ENCODE data around the gene POLG. TPM values are rescaled to one million over a fixed set of nuclear protein-coding genes. Genes with fewer than 3 reads are reported as not detected.

POLG gene
- polyA plus RNA-seq, 1 of the 3 experiments (the other 2 are of a cell fraction), result 24.9 TPM

DNA sequence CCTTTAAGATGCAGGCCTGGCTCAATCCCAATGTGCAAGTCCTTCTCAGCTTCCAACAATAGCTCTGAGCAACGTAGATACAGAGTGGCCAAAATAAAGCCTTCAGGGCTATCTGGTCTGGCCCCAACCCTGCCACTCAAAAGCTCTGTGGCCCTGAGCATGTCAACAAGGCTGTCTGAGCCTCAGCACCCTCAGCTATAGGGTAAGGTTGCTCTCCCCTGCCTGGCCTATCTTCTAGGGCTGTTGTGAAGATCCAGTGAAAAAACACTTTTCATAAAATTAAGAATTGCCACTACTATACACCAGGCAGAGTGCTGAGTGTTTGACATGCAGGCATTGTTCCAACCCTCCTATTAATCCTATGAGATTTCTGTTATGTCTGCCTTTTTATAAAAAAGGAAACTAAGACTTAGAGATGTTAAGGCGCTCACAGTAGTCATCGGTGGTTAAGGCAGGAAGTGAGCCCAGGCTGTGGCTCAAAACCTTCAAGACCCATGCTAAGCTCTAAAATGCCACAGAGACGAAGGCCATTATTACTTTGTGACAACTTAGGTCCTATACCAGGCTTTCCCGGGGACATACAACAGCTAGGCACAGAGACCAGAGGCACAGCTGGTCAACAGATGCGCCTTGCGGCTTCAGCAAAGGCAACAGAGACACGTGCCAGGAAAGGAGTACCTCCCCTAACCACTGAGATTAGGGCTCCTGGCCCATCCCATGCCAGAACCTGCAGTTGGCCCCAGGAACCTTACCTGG lies 5.1 kb downstream of the POLG start:
- POLR2A ChIA-PET, result no interaction called here
- H3K4me3 ChIP-seq (ENCODE audit: low read depth in 2 of 2, low read length in 1 of 2), result no peak overlapping the region
- H3K9me3 ChIP-seq, result no peaks in the 10 kb centered on the region
- no peak overlapping the region for H2AFZ ChIP-seq (ENCODE audit: low read depth)
- H3K4me2 ChIP-seq, result no peak overlapping the region
- H3K36me3 ChIP-seq (replicated peaks in 1 of 2; ENCODE audit: control insufficient read depth in 1 of 2, insufficient read depth in 2 of 2, low read length in 1 of 2), result peaks cover 59 to 84% of the 10 kb centered on the region in 2 experiments
- no peaks in the 10 kb centered on the region for H3F3A ChIP-seq (replicated peaks; ENCODE audit: insufficient read depth)
- 83% methylated on average over 6 of the region's 8 CpGs for WGBS (ENCODE audit: low lambda C conversion rate)
- DNase-seq, result no peak
- no peaks in the 10 kb centered on the region for H3K27me3 ChIP-seq (ENCODE audit: insufficient read depth)
- no peaks in the 10 kb centered on the region for H3K9me2 ChIP-seq
- peaks cover 18 to 44% of the 10 kb centered on the region in 2 experiments for H3K4me1 ChIP-seq (ENCODE audit: control insufficient read depth in 1 of 2, insufficient read depth in 2 of 2, low read depth in 1 of 2, low read length in 1 of 2)
- H3K79me2 ChIP-seq (ENCODE audit: insufficient read depth), result peaks cover 61% of the 10 kb centered on the region
- peaks cover 56% of the 10 kb centered on the region for H4K20me1 ChIP-seq (ENCODE audit: insufficient read depth)
- peak overlapping the region in 1 of 2 experiments; percentile 11; a peak in 1 of 4 replicates for H3K27ac ChIP-seq (ENCODE audit: low read depth in 2 of 2, low read length in 1 of 2)
- H3K9ac ChIP-seq, result no peak overlapping the region
- TF ChIP-seq EZH2phosphoT487 (IDR thresholded peaks at IDR 0.05; ENCODE audit: borderline replicate concordance, low read depth), result no peak
- no peak for TF ChIP-seq SIN3A (IDR thresholded peaks at IDR 0.05; ENCODE audit: borderline replicate concordance, low read depth, low read length)
- no peak for TF ChIP-seq ELF1 (IDR thresholded peaks at IDR 0.05)
- no peak for TF ChIP-seq GABPA (IDR thresholded peaks at IDR 0.05; ENCODE audit: low read depth)
- TF ChIP-seq TCF12 (IDR thresholded peaks at IDR 0.05), result no peak
- TF ChIP-seq, protein P1, sequence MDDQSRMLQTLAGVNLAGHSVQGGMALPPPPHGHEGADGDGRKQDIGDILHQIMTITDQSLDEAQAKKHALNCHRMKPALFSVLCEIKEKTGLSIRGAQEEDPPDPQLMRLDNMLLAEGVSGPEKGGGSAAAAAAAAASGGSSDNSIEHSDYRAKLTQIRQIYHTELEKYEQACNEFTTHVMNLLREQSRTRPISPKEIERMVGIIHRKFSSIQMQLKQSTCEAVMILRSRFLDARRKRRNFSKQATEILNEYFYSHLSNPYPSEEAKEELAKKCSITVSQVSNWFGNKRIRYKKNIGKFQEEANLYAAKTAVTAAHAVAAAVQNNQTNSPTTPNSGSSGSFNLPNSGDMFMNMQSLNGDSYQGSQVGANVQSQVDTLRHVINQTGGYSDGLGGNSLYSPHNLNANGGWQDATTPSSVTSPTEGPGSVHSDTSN (IDR thresholded peaks at IDR 0.05), result no peak
- TF ChIP-seq MAX (IDR thresholded peaks at IDR 0.05; ENCODE audit: low read depth), result no peak
- TF ChIP-seq SMC3 (IDR thresholded peaks at IDR 0.05; ENCODE audit: low read depth, low read length), result no peak
- TF ChIP-seq, protein P2, sequence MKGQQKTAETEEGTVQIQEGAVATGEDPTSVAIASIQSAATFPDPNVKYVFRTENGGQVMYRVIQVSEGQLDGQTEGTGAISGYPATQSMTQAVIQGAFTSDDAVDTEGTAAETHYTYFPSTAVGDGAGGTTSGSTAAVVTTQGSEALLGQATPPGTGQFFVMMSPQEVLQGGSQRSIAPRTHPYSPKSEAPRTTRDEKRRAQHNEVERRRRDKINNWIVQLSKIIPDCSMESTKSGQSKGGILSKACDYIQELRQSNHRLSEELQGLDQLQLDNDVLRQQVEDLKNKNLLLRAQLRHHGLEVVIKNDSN (IDR thresholded peaks at IDR 0.05; ENCODE audit: borderline replicate concordance, low read depth), result no peak
- CTCF ChIA-PET, result interaction anchor here (0.7 to 3.2 kb wide), 8 partner anchors 9 to 122 kb away, joined by 3 to 13 read pairs (median 3); no protein-coding TSS in a partner anchor

GRCh38 chr15:89328398-89329254 lies 6.0 kb downstream of the POLG start:
- Histone ChIP-seq H4K20me1 (ENCODE audit: insufficient read depth) (peaks cover 51% of the 10 kb centered on the region), H3F3A (replicated peaks; ENCODE audit: insufficient read depth) (no peaks in the 10 kb centered on the region), H3K36me3 (replicated peaks in 1 of 2; ENCODE audit: control insufficient read depth in 1 of 2, insufficient read depth in 2 of 2, low read length in 1 of 2) (peaks cover 64 to 93% of the 10 kb centered on the region in 2 experiments), H2AFZ (ENCODE audit: low read depth) (no peak overlapping the region), H3K4me2 (no peak overlapping the region), H3K27ac (ENCODE audit: low read depth in 2 of 2, low read length in 1 of 2) (no peak overlapping the region; a peak in 1 of 4 replicates), H3K9me2 (no peaks in the 10 kb centered on the region), H3K9ac (no peak overlapping the region), H3K9me3 (no peaks in the 10 kb centered on the region), H3K79me2 (ENCODE audit: insufficient read depth) (peaks cover 54% of the 10 kb centered on the region), H3K4me3 (ENCODE audit: low read depth in 2 of 2, low read length in 1 of 2) (no peak overlapping the region), H3K4me1 (ENCODE audit: control insufficient read depth in 1 of 2, insufficient read depth in 2 of 2, low read depth in 1 of 2, low read length in 1 of 2) (peaks cover 18 to 41% of the 10 kb centered on the region in 2 experiments), H3K27me3 (ENCODE audit: insufficient read depth) (no peaks in the 10 kb centered on the region)
- ChIA-PET POLR2A (no interaction called here), CTCF (interaction anchor here (0.7 to 3.2 kb wide), 6 partner anchors 11 to 101 kb away, joined by 3 to 13 read pairs (median 4); no protein-coding TSS in a partner anchor)
- 100% methylated on average over 2 of the region's 13 CpGs for WGBS (ENCODE audit: low lambda C conversion rate)
- DNase-seq, result no peak
- TF ChIP-seq POLR2AphosphoS5 (IDR thresholded peaks at IDR 0.05; ENCODE audit: low read depth, low read length), result no peak
- no peak for TF ChIP-seq MXI1 (IDR thresholded peaks at IDR 0.05; ENCODE audit: low read depth, low read length)
- no peak for TF ChIP-seq MAX (IDR thresholded peaks at IDR 0.05; ENCODE audit: low read depth)
- no peak for TF ChIP-seq MEF2A (IDR thresholded peaks at IDR 0.05; ENCODE audit: borderline replicate concordance, low read depth)

Data from SK-N-SH (cell line).